Stimulated activated CD4-positive, alpha-beta T cell treated with anti-CD3 and anti-CD28 coated beads, Interleukin-15, amount 100 ng/mL, for 1 hour (primary cell): ENCODE measurements around the gene DPF1.
A peak's percentile ranks its signal among the peaks of the same experiment; 100 is the strongest.
"Not testable (repeated sequence)": the region's sequence is repeated elsewhere in the genome, so short reads cannot be mapped to it uniquely, and the experiment has no call there.

ENCODE experiments used
- DNase-seq, 2 donors: peaks; one replicate each; pipeline ENCODE4 v3.0.0-alpha.2; 2020; ENCODE audit warnings: low read depth in 1 of 2, low spot score in 1 of 2

Gene DPF1

DNA sequence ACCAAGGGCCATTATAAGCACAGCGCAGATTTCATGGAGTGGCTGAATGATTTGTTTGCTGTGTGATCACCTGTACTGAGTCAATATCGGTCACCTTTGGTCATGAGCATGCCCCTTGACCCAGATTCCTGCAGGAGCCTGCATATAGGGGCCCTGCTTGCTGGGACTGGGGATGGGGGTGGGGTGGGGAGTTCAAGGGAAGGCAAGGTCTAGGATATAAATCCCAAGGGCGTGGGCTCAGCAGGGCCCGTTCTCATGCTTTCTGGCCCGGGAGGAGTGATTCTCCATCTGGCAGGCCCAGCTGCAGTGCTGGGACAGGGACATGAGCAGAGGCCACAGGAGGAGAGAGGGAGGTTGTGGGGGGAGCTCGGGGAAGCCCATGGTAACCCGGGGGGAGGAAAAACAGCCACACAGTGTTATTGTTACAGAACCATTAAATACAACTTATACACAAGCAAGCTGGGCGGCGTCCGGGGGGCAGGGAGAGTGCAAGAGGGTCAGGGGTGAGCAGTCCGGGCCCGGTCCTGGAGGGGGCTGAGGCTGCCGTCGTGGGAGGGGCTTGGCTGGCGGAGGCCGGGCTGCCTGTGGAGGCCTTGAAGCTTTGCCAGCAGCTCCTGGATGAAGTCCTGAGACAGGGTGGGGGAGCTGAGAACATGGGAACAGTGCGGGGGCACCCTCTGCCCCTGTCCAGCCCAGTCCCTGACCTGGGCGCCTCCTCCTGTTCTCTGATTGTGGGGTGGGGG lies 27.0 kb upstream of the DPF1 start:
- DNase-seq: no peak

DNA sequence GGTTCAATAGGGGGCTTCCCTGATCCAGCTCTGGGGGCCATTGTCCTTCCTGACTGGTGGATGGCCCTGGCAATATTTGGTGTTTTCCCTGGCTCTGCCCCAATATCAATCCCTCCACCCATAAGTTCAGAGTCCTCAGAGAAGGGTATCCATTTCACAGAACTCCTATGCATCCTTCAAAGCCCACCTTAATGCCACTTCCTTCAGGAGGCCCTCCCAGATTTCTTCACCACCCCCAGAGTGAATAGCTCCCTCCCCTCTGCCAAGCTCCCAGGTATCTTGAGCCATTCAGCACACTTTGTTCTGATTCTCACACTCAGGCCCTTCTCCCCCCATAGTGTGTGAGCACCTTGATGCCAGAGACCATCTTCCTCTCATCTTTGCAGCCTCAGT lies 26.4 kb upstream of the DPF1 start:
- no peak for DNase-seq

DNA sequence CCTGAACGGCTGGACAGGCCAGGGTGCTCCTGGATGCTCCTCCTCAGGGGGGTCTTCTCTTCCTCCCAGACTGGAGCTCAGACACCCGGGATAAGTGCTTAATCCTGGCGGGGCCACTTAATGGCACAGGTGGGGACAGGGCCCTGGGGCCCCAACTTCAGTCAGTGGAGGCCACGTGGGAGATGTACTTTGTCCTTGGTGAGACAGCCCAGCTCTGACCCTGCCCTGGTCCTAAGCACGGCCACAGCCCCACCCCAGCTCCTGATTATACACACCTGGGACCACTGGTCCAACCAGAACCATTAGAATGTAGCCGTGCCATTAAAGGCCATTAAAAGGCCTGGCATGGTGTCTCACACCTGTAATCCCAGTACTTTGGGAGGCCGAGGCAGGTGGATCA lies 24.4 kb upstream of the DPF1 start:
- no peak for DNase-seq

- DNase-seq: no peak
Observed at GRCh38 chr19:38247734-38248268, 23.8 kb upstream of the DPF1 start.

DNA sequence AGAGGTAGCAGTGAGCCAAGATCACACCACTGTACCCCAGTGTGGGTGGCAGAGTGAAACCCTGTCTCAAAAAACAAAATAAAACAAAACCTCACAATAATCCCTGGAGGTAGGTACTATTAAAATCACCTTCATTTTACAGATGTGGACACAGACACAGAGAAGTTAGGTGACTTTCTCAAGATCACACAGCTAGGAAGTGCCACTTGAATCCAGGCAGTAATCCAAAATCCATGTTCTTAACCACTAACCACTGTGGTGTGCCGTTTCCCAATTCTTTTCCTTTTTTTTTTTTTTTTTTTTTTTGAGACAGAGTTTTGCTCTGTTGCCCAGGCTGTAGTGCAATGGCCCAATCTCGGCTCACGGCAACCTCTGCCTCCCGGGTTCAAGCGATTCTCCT lies 23.1 kb upstream of the DPF1 start:
- no peak for DNase-seq

DNA sequence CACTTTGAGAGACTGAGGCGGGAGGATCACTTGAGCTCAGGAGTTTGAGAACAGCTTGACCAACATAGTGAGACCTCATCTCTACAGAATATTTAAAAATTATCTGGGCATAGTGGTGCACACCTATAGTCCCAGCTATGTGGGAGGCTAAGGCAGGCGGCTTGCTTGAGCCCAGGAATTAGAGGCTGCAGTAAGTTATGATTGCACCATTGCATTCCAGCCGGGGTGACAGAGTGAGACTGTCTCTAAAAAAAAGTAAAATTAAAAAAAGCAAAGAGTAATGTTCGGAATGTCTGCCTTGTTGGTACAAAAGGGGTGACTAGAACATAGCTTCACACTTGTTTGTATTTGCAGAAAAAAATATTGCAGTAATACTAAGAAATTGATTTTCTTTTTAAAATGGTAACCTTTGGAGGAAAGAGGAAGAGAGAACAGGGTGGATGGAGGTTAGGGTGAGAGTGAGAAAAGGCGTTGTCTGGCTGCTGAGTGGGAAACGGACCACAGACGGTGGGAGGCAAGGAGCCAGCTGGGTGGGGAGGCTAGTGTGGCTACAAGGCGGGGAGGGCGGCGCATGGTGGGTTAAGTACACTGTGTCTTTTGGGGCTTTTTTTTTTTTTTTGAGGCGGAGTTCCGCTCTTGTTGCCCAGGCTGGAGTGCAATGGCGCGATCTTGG lies 21.9 kb upstream of the DPF1 start:
- no peak for DNase-seq

DNA sequence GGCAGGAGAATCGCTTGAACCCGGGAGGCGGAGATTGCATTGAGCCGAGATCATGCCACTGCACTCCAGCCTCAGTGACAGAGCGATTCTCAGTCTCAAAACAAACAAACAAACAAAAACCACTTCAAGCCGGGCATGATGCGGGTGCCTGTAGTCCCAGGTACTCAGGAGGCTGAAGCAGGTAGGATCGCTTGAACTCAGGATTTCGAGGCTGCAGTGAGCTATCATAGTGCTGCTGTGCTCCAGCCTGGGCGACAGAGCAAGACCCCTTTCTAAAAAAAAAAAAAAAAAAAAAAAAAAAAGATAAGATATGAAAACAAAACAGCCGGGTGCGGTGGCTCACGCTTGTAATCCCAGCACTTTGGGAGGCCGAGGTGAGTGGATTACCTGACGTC lies 19.3 kb upstream of the DPF1 start:
- DNase-seq: no peak

- no peak for DNase-seq
Observed at GRCh38 chr19:38239816-38240215, 15.8 kb upstream of the DPF1 start.

DNA sequence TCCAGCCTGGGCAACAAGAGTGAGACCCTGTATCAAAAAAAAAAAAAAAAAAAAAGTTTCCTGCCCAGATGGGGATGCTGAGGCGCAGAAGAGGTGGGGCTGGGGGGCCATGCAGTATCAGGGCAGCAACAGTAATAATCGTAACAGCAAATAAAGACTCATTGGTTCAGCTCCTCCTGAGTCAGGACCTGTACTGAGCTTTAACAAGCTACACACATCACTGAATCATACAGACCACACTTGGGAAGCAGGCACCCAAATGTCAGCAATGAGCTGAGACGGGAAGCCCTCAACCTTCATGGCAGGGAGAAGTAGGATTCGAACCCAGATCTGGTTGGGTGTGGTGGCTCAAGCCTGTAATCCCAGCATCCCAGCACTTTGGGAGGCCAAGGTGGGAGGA lies 10.6 kb upstream of the DPF1 start:
- no peak for DNase-seq

DNA sequence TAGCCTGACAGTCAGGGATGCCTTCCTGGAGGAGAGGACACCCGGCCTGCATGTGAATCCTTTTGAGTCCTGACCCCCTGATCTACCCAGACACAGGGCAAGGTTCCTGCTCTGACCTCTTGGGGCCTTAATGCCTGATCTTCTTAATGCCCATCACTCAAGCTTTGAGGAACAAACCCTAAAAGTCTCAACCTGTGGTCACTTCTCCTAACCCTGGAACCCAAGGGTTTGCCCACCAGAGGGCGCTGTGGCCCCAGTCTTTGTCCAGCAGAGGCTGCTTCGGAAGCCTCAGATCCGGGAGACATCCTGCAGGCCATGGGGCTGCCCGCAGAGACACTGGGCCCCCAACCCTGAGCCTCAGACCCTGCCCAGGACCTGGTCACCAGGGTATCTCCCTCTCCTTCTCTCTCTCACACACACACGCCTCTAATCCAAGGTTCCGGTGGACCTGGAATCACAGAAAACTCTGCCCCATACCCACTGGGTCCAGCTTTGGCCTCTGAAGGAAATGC lies 9.8 kb upstream of the DPF1 start:
- DNase-seq: peak; percentile 51 to 66

DNA sequence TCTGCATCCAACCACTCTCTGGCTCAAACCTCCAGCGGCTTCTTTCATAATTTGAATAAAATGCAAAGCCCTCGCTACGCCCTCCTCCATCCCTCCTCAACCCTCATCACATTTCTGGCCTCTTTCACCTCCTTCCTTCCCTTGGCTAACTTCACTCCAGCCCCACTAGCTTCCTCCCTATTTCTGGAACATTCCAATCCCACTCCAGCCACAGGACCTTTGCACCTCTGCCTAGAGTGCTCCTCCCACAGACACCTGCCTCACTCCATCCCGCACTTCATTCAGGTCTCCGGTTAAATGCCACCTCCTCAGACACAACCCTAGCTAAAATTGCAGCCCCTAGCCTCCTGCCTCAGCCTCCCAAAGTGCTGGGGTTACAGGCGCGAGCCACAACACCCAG lies 7.9 kb upstream of the DPF1 start:
- no peak for DNase-seq

DNA sequence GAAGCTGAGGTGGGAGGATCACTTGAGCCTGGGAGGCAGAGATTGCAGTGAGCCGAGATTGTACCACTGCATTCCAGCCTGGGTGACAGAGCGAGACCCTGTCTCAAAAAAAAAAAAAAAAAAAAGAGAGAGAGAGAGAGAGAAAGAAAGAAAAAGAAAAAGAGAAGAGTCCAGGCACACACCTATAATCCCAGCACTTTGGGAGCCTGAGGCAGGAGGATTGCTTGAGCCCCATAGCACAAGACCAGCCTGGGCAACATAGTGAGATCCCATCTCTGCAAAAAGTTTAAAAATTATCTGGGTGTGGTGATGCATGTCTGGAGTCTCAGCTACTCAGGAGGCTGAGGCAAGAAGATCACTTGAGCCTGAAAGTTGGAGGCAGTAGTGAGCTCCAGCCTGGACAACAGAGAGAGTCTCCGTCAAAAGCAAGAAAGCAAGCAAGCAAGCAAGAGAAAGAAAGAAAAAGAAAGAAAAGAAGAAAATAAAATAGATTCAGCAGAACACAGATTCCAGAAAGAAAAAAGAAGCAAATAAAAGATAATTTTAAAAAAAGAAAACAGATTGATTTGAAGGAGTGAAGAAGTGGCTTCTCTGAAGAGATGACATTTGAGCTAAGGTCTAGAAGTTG lies 6.6 kb upstream of the DPF1 start:
- DNase-seq: not testable (repeated sequence)

DNA sequence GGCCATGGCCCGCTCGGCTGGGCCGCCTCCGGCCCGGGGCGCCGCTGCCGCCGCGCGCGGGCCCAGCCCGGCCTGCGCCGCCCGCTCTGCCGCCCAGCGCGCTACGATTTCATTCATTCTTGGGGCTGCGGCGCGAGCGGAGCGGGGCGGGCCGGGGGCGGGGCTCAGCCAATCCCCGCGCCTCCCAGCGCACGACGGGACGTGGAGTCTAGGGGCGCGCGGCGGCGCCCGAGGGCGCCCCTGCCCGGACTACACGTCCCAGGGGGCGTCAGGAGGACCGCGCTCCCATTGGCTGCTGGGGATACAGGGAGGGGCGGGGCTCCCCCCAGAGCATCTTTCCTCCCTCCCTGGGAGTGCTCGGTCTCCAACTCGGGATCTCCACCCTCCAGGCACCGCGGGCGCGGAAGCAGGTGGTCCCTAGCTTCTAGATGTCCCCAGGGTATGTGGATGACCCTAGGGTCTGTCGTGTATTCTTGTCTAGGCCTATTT lies 5.6 kb upstream of the DPF1 start:
- peak; percentile 24 to 52 for DNase-seq

DNA sequence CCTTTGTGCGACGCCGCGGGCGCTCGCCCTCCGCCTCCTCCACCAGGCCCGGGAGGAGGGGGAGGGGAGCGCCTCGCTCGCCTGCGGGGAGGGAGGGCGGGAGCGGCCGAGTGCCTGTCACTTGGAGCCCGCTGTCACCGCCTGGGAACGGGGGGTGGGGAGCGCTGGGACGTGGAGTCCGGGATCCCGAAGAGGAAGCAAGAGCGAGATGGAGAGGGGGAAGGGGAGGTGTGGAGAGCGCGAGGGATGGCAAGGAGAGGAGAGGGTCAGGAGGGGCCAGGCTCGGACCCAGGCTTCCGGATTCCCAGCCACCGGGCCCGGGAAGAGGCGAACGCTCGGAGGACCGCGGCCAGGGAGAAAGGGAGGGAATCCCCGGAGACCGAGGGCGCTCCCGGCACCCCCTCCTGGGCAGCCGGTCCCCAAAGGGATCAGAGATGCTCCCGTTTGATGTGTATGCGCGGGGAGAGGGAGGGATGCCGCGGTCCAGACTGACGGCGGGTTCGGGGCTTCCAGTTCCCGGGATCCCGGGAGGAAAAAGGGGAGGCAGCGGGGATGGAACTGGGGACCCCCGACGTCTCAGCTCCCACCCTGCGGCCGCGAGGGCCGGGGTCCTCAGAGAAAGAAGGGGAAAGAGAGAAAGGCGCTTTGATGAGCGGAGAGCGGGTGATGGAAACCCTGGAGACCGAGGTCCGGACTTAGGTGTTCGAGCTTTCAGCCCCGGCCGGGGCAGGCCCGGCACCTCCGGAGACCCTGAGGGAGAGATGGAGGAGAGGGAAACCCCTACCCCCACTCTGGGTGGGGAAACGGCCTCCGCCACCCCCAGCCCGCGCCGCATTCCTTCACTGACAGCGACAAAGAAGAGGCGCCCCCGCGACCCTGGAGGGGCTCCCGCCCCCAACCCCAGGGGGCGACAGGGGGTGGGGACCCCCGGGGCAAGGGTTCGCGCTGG lies 4.7 kb upstream of the DPF1 start:
- no peak for DNase-seq

GRCh38 chr19:38228005-38228377 lies 4.0 kb upstream of the DPF1 start:
- no peak for DNase-seq

- no peak for DNase-seq
Observed at GRCh38 chr19:38227287-38228004, 3.4 kb upstream of the DPF1 start.

DNA sequence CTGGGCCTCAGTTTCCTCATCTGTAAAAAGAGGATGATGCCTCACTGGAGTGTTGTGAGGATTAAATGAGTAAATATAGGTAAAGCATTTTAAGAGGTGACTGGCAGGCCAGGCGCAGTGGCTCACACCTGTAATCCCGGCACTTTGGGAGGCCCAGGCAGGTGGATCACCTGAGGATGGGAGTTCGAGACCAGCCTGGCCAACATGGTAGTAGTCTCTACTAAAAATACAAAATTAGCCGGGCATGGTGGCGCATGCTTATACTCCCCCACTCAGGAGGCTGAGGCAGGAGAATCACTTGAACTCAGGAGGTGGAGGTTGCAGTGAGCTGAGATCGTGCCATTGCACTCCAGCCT lies 819 bp upstream of the DPF1 start:
- not testable (repeated sequence) for DNase-seq

GRCh38 chr19:38223617-38224013 lies 407 bp downstream of the DPF1 start:
- no peak for DNase-seq

GRCh38 chr19:38223119-38223523 lies 901 bp downstream of the DPF1 start:
- DNase-seq: no peak
